ENCODE results near the gene EYS. TPM values are rescaled to one million over a fixed set of nuclear protein-coding genes. Genes with fewer than 3 reads are reported as not detected.

Gene EYS
- total and polyA plus RNA-seq, 2 of the 8 experiments (the other 6 are each of a cell fraction or from before 2014, with no cell fraction given) = 0.05 to 0.13 TPM

GRCh38 chr6:63742060-63742459 is 1965.0 kb downstream of the EYS start (continued):
- no peak for TF ChIP-seq CHD7 (IDR thresholded peaks at IDR 0.05; ENCODE audit: insufficient replicate concordance, low read length)
- TF ChIP-seq JUN (IDR thresholded peaks at IDR 0.05; ENCODE audit: low read depth, low read length) = no peak
- no peak for TF ChIP-seq USF2 (IDR thresholded peaks at IDR 0.05; ENCODE audit: low read length)
- no peak for TF ChIP-seq RNF2 (IDR thresholded peaks at IDR 0.05; ENCODE audit: borderline replicate concordance, low read depth, low read length, missing control alignments, poor library complexity, severe bottlenecking)
- TF ChIP-seq HDAC2 (IDR thresholded peaks at IDR 0.05; ENCODE audit: borderline replicate concordance in 1 of 2, low read depth in 2 of 2, low read length in 2 of 2) = no peak

Data from H1 (cell line).